Stimulated activated CD4-positive, alpha-beta T cell treated with anti-CD3 and anti-CD28 coated beads, TNF-alpha, amount 100 ng/mL, for 4 hours (primary cell): Measurements from ENCODE around the gene ABTB2.

Experiments
- DNase-seq, 3 experiments: peaks; one replicate each; pipeline ENCODE4 v3.0.0-alpha.2; 2020; ENCODE audit warnings: low read depth in 3 of 3

ABTB2 gene

GRCh38 chr11:34341931-34342533 lies 15.8 kb downstream of the ABTB2 start:
- DNase-seq = no peak

- DNase-seq = no peak
Measured at GRCh38 chr11:34341096-34341495, 16.7 kb downstream of the ABTB2 start.

GRCh38 chr11:34340653-34341052 lies 17.2 kb downstream of the ABTB2 start:
- DNase-seq = no peak

DNA sequence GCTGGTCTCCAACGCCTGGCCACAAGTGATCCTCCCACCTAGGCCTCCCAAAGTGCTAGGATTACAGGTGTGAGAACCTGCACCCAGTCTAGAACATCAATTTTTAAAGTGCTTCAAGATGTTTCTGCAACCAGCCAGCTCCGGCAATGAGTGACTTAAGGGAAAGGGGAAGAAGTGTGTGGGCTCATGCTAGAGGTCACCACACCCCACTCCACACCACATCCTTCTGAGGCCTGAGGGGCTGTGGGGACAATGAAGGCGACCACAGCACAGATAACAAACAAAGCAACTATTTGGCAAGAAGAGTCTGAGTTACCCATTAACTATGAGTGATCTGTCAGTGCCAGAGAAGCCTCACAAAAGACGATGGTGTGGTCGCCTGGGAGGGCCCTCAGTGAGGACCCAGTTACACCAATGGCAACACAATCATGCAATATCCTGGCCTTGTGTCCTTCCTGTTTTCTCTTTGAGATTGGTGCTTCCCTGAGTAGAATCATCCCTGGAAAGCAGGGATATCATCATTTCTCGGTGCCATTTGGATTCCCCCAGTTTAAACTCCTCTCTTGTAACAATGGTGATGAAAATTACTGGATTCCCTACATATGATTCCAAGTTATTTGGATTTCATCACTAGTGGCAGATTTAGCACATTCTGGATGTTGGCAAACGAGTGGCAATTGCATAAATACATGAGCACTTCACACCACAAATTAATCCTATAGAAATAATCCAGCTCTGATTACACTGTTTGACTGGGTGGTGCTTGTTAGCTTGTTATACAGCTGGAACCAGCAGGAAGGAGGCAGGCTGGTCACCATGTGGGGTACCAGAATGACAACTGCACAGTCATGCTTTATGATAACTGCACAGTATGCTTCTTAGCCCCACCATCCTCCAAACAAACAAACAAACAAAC lies 18.4 kb downstream of the ABTB2 start:
- no peak for DNase-seq

DNA sequence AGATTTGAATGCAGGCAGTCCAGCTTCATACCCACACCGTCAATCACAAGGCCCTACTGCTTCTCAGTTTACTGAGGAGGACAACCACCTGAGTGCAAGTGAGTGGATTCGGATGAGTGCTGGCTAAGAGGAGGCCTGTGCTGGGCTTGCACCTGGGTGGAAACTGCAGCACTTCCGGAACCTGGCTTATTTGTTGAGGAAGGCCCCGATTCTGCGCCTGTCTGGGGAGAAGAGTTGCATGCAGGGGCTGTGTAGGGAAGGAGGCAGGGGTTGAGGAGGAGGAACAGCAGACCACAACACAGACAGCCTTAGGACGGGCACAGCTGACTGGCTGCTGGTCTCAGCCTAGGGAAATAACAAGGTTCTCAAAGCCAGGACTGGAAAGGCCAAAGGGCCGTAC lies 20.8 kb downstream of the ABTB2 start:
- no peak for DNase-seq

GRCh38 chr11:34335801-34336200 lies 22.0 kb downstream of the ABTB2 start:
- no peak for DNase-seq

- DNase-seq = no peak
Measured at GRCh38 chr11:34335331-34335730, 22.5 kb downstream of the ABTB2 start.

DNA sequence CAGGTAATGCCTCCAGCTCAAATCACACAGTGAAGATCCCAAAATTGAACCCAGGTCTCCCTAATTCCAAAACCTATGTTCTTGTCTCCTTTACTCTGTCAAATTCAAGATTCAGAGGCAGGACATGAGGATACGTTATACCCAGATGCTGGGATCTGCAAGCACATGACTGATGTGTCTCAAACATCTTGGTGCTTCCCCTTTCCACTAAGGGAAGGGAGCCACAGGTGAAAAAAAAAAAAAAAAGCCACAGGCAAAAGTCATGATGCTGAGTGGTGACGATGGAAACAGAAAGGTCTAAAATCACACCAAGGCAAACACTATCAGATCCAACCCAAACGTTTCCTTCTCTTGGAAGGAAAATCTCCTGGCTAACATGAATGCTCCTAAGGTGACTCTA lies 24.0 kb downstream of the ABTB2 start:
- no peak for DNase-seq

DNA sequence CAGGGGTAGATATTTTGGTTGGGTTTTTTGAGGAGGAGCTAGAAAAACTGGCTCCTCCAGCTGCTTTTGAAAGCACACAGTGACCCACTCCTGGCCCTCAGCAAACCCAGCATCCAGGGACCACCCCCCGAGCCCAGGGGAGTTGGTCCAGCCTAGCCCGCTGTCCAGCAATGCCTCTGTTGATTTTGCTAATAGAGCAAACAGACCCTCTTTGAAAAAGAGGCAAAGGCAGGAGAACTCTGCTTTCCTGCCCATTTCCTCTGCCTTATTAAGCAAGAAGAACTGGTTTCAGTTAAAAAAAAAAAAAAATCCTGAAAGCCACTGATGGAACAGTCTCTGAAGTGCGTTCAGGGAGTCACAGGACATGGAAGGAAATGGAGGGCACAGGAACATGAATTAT lies 25.3 kb downstream of the ABTB2 start:
- no peak for DNase-seq

DNA sequence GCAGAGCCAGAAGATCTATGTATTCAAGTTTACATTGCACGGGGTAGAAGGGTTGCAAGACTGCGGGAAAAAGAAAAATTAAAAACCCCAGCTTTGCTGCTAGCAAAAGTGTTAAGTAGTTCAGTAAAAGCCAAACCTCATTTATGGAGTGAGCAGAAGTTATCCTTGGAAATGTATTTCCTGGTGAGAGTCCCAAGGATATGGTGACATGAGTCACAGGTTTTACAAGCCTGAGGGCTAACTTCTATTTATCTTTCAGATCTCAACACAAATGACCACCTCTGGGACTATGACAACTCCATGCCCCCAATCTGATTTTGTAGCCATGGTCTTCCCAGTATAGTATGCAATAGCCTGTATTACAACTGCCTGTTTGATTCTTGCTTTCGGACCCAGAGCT lies 26.1 kb downstream of the ABTB2 start:
- DNase-seq = no peak

GRCh38 chr11:34331329-34331728 lies 26.5 kb downstream of the ABTB2 start:
- DNase-seq = no peak

GRCh38 chr11:34330653-34331052 lies 27.2 kb downstream of the ABTB2 start:
- no peak for DNase-seq

DNA sequence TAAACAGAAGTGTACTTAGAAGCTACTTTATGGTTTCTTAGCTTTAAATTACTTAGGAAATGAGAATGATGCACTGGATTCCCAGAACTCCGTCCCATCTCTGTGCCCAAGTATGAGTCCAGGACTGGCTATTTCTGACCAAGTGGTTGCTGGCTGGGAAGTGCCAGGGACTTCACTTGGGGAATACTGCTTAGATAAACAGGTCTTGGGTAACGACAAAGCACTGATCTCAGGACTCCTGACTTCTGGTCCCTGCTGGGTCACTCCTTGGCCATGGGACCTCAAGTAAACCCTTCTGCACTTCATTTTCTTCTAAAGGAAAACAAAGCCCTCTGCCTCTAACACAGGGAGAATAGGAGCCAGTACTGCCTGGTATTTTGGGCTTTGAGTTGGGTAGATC lies 27.9 kb downstream of the ABTB2 start:
- DNase-seq = no peak

GRCh38 chr11:34328632-34328910 lies 29.2 kb downstream of the ABTB2 start:
- DNase-seq = no peak

GRCh38 chr11:34327804-34328631 lies 29.8 kb downstream of the ABTB2 start:
- DNase-seq = no peak

DNA sequence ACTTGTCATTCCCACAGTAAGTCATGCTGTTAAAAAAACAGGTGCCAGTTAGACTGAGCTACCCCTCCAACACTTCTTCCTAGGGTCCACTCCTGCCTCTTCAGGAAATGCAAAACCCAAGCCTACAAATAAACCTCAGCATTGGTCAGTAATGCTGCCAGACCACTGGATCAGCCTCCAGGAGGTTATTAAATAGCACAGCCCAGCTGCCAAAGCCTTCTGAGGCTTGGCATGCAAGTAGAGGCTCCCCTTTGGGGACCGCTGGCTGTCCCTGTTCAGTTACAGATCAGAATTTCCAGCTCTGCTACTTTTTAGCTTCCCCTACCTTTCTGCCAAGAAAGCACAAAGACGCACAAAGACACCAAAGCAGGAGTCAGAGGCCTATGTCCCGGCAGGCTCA lies 33.3 kb downstream of the ABTB2 start:
- no peak for DNase-seq

DNA sequence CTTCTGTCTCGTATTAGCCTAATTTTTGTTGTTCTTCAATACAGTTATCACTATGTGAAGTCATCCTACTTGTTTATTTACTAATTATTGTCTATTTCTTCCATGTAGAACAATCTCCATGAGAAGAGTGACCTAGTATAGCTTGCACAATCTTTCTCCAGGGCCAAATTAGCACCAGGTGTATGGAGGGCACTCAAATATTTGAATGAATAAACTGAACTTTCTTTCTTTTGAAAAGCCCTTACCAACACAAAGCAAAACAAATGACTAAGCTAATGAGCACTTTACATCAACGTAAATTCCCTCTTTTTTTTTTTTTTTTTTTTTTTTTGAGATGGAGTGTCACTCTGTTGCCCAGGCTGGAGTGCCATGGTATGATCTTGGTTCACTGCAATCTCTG lies 34.2 kb downstream of the ABTB2 start:
- DNase-seq = no peak

DNA sequence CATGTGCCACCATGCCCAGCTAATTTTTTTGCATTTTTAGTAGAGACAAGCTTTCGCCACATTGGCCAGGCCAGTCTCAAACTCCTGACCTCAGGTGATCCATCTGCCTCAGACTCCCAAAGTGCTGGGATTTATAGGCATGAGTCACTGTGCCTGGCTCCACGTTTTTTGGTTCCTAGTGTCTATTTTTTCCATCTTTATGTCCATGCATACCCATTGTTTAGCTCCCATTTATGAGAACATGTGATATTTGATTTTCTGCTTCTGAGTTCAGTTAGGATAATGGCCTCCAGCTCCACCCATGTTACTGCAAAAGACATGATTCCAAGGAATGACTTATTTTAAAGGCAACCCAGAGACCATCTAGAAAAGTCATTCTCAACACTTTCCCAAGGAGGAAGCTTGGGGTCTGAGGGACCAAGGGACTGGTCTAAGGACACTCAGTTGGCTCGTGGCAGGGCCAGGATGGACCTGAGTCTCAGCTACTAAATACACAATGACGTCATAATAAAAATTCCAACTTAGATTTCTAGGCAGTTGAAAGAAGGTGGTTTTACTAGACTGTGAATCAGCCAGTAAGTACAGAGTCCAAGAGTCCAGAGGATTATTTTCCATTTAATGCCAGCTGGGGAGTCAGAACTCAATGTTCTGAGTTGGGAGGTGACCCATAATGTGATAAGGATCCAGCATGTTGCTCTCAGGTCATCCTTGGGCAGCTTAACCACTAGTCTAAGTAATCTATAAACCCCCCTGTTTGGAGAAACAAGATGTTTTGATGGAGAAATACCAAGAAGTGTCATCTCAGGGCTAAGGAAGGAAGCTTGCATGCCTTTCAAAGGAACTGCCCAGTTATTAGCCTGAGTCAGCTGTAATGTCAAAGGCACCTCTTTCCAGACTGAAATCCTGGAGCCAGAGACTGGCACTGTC lies 39.4 kb downstream of the ABTB2 start:
- no peak for DNase-seq

DNA sequence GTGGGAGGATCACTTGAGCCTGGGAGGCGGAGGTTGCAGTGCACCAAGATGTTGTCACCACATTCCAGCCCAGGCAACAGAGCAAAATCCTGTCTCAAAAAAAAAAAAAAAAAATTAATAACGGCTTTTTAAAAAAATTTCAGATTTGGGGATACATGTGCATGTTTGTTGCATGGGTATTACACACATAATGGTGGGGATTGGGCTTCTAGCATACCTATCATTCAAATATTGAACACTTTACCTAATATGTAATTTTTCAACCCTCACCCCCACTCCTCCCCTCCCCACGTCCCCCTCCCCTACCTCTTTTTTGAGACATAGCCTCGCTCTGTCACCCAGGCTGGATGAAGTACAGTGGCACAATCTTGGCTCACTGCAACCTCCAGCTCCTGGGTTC lies 40.1 kb downstream of the ABTB2 start:
- DNase-seq = no peak

DNA sequence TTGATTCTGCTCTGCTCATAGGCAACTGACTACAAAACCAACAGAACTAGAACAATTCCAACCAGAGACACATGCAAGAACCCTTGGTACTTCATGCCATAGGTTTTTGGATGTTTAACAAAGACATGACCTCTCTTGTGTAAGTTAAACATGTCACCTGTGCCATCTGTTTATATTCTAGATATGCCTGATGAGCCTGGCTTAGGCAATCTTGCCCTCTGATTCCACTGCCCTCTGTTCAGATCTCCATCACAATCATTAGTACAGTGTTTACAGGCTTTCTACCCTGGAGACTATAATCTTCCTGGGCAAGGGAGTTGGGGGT lies 40.8 kb downstream of the ABTB2 start:
- no peak for DNase-seq

DNA sequence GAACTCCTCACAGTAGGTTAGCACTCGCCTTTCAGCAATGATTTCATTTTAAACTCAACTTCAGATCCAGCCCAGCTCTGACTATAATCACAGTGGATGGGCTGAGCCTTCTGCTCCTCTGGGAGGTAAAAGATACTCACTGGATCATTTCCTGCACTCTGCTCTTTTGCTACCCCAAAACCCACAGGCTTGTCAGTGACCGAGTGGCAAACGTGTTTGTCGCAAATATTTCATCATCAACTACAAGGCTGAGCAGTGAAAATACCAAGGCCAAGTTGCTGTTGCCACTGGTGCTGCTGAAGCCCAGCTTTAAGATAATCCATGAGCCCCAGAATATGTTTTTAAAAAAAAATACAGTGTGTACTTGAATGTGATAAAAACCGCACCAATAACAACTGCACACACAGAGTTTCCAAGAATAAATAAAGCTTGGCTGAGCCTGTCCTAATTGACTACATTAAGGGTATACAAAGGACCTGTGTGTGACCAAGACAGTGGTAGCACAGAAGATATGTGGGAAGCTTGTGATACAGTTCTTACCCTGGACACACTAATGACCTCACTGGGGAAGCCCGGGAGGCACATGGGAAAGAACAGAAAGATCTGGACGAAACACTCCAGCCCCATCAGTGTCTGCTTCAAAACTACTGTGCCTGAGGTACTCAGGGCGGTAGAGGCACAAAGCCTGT lies 41.3 kb downstream of the ABTB2 start:
- DNase-seq = no peak
